ENCODE data around the gene ARF3. TPM values are rescaled to one million over a fixed set of nuclear protein-coding genes. Genes with fewer than 3 reads are reported as not detected.

Gene ARF3
- total and polyA plus RNA-seq, 2 donors from 2014 or later = 111 to 229 TPM

DNA sequence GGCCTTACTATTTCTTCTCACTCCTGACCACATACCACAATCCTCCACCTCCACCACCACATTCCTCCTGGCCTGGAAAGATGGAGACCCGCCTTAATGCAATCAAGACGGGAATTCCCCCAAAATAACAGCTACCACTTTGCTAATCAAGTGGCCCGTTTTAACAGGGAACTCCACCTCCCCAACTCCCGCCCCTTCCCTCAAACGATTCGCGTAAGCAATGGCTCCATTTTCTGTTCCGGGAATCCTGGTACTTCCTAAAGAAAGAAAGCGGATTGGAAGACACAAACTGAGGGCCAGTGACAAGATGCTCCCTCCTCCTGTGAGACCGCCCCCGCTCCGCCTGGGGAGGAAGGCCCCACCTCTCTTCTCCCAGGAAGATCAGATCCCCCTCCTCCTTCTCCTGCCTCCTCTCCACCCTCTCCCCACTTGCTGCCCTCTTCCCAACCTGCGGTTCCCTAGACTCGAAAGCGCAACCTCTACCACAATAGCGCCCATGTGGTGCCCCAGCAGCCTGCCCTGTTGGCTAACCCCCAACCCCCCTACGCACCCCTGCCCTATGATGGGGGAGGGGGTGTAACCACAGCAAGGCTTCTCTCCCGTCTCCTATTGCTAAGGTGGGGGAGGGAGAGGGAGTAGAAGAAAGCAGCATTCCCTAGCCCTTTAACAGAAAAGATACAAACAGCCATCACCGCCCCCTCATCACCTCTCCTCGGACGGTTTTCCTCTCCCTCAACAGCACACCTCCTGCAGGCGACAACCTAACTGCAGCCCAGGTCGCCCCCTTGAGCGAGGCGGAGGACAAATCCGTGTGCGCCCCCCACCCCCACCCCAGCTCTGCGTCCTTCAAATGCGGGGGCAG lies 777 bp downstream of the ARF3 start:
- peak overlapping the region; percentile 84 to 94 (median 91) for H3K4me3 ChIP-seq (ENCODE audit: low read length in 3 of 3)
- DNase-seq (peak; percentile 92 to 98 (median 96)), FAIRE-seq (no peak)
- H3K27me3 ChIP-seq (ENCODE audit: control insufficient read depth, insufficient read depth, low read length) = no peaks in the 10 kb centered on the region
- peaks cover 0 to 11% (median 0%) of the 10 kb centered on the region in 3 donors for H3K36me3 ChIP-seq (ENCODE audit: control insufficient read depth in 2 of 3, insufficient read depth in 3 of 3, low read length in 3 of 3)
- H3K4me1 ChIP-seq (ENCODE audit: control insufficient read depth in 2 of 3, insufficient read depth in 2 of 3, low read depth in 1 of 3, low read length in 3 of 3) = peaks cover 6 to 12% (median 10%) of the 10 kb centered on the region in 3 donors
- intact Hi-C loops (cut with DNase I) = no loop called here
- H3K9me3 ChIP-seq (ENCODE audit: control insufficient read depth in 2 of 3, insufficient read depth in 1 of 3, low read length in 3 of 3) = no peaks in the 10 kb centered on the region
- TF ChIP-seq, protein P1, sequence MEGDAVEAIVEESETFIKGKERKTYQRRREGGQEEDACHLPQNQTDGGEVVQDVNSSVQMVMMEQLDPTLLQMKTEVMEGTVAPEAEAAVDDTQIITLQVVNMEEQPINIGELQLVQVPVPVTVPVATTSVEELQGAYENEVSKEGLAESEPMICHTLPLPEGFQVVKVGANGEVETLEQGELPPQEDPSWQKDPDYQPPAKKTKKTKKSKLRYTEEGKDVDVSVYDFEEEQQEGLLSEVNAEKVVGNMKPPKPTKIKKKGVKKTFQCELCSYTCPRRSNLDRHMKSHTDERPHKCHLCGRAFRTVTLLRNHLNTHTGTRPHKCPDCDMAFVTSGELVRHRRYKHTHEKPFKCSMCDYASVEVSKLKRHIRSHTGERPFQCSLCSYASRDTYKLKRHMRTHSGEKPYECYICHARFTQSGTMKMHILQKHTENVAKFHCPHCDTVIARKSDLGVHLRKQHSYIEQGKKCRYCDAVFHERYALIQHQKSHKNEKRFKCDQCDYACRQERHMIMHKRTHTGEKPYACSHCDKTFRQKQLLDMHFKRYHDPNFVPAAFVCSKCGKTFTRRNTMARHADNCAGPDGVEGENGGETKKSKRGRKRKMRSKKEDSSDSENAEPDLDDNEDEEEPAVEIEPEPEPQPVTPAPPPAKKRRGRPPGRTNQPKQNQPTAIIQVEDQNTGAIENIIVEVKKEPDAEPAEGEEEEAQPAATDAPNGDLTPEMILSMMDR (IDR thresholded peaks at IDR 0.05; ENCODE audit: borderline replicate concordance, extremely low read depth, insufficient read depth) = peak; percentile 17
- peak overlapping the region; percentile 71 to 88 (median 77) for H3K9ac ChIP-seq (ENCODE audit: low read length in 3 of 3)
- peak overlapping the region; percentile 81 to 82 for H3K27ac ChIP-seq (ENCODE audit: low read depth in 2 of 2, low read length in 2 of 2)

DNA sequence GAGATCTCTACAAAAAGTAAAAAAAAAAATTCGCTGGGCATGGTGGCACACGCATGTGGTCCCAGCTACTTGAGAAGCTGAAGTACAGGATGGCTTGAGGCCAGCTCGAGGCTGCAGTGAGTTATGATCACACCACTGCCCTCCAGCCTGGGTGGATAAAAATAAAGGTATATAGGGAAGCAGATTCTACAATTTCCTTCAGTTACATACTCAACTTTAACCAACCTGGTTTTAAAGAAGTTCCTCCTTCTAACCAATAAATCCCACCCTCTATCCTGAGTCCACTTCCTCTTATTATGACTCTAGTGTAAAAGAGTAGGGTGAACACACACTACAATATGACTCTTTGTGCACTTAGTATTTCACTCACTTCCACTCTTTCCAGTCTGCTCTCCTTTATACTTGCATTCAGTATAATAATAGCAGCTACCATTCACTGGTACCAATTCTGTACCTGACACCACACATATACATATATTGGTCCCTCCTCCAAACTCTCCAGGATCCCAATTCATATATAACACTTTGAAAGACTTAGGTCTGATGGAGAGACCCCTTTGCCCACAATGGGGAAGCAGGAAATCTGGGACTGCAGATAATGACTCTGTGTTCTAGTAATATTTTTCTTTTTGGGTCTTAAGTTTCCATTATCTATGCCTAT lies 2.3 kb downstream of the ARF3 start:
- intact Hi-C loops (cut with DNase I) = no loop called here
- no peak overlapping the region for H3K9ac ChIP-seq (ENCODE audit: low read length in 3 of 3)
- H3K27ac ChIP-seq (ENCODE audit: low read depth in 2 of 2, low read length in 2 of 2) = no peak overlapping the region
- H3K9me3 ChIP-seq (ENCODE audit: control insufficient read depth in 2 of 3, insufficient read depth in 1 of 3, low read length in 3 of 3) = no peaks in the 10 kb centered on the region
- no peak for FAIRE-seq
- H3K36me3 ChIP-seq (ENCODE audit: control insufficient read depth in 2 of 3, insufficient read depth in 3 of 3, low read length in 3 of 3) = peaks cover 0 to 11% (median 0%) of the 10 kb centered on the region in 3 donors
- TF ChIP-seq, protein P1 (IDR thresholded peaks at IDR 0.05; ENCODE audit: borderline replicate concordance, extremely low read depth, insufficient read depth) = no peak
- H3K4me3 ChIP-seq (ENCODE audit: low read length in 3 of 3) = no peak overlapping the region
- H3K4me1 ChIP-seq (ENCODE audit: control insufficient read depth in 2 of 3, insufficient read depth in 2 of 3, low read depth in 1 of 3, low read length in 3 of 3) = peaks cover 6 to 12% (median 10%) of the 10 kb centered on the region in 3 donors
- H3K27me3 ChIP-seq (ENCODE audit: control insufficient read depth, insufficient read depth, low read length) = no peaks in the 10 kb centered on the region
- DNase-seq = no peak

DNA sequence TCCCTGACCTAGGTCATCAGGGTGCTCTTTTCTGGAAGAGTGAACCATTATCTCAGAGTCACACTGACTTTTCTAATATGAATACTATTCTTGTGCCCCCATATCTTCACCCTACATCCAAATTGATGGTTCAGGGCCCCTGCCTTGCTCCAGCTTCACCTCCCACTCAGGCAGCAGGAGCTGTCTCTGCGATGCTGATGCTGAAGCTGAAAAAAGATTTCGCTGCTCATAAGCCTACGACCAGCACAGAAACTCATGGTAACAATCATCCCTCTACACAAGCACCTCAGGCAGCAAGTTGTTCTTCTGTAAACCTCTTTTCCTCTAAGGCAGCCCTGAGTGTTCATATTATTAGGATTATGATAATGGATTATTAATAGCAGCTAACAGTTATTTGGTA lies 3.2 kb downstream of the ARF3 start:
- intact Hi-C loops (cut with DNase I) = no loop called here
- FAIRE-seq (no peak), DNase-seq (no peak)
- H3K27ac ChIP-seq (ENCODE audit: low read depth in 2 of 2, low read length in 2 of 2) = no peak overlapping the region
- no peaks in the 10 kb centered on the region for H3K27me3 ChIP-seq (ENCODE audit: control insufficient read depth, insufficient read depth, low read length)
- peaks cover 6 to 12% (median 10%) of the 10 kb centered on the region in 3 donors for H3K4me1 ChIP-seq (ENCODE audit: control insufficient read depth in 2 of 3, insufficient read depth in 2 of 3, low read depth in 1 of 3, low read length in 3 of 3)
- TF ChIP-seq, protein P1 (IDR thresholded peaks at IDR 0.05; ENCODE audit: borderline replicate concordance, extremely low read depth, insufficient read depth) = no peak
- H3K36me3 ChIP-seq (ENCODE audit: control insufficient read depth in 2 of 3, insufficient read depth in 3 of 3, low read length in 3 of 3) = peaks cover 0 to 11% (median 0%) of the 10 kb centered on the region in 3 donors
- no peaks in the 10 kb centered on the region for H3K9me3 ChIP-seq (ENCODE audit: control insufficient read depth in 2 of 3, insufficient read depth in 1 of 3, low read length in 3 of 3)
- no peak overlapping the region for H3K9ac ChIP-seq (ENCODE audit: low read length in 3 of 3)
- no peak overlapping the region for H3K4me3 ChIP-seq (ENCODE audit: low read length in 3 of 3)
